CD4-positive, alpha-beta T cell treated with Interleukin-6 for 4 hours (primary cell): ENCODE results near the gene LRRC70.

Experiments
- DNase-seq: peaks from one replicate; pipeline ENCODE4 v3.0.0-alpha.2; 2020; ENCODE audit warnings: mixed read lengths

LRRC70 gene

DNA sequence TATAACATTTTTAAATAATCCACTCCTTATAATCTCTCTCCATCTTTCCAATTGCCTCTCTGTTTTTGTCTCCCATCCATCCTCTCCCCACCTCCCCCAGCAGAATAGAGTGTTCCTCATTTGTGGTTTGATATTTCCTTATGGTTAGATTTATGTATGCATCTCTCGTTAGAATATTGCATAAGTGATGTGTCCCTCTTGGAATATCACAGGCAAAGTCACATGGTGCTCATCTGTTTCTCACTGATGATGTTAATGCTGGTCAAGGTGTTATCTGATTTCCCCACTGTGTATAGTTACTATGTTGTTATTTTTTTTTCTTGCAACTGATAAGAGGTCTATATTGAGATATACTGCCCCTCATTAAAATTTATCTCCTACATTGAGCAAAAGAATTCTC lies 3.1 kb upstream of the LRRC70 start:
- no peak for DNase-seq

DNA sequence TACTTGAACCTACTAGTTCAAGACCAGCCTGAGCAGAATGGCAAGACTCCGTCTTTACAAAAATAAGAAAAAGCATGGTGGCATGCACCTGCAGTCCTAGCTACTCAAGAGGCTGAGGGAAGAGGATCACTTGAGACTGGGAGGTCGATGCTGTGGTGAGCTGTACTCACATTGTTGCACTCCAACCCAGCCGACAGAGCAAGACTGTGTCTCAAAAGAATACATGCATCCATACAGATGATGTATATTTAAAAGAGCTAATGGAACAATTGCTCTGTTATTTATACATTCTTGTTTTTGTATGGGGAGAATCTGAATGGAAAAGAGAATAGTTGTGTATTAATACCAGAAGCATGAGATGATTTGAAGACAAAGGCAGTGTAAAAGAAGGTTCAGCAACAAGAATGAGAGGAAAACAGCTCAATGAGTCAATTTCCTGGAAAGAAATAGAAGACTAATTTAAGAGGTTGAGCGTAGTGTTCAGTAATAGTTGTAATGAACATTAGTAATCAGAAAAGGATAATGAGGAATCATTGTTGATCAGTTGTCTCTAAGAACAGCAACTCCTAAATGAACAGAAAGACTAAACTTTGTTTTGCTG lies 1.9 kb upstream of the LRRC70 start:
- DNase-seq = no peak

DNA sequence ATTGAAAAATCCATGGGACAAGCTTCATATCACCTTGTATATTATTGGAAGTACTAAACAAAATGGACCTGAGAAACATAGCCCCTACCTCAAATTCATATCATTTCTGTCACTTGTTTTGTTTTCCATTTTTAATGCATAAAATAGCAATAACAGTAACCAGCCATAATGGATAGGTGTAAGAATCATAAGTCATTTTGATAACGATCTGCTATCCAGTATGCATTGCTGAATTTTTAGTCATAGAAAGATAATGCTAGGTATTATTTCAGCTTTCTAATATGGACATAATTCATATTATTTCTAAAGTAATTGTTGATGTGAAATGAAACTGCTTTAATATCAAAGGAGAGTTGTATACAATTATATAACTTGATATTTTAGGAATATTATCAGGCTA lies 1.1 kb upstream of the LRRC70 start:
- no peak for DNase-seq

DNA sequence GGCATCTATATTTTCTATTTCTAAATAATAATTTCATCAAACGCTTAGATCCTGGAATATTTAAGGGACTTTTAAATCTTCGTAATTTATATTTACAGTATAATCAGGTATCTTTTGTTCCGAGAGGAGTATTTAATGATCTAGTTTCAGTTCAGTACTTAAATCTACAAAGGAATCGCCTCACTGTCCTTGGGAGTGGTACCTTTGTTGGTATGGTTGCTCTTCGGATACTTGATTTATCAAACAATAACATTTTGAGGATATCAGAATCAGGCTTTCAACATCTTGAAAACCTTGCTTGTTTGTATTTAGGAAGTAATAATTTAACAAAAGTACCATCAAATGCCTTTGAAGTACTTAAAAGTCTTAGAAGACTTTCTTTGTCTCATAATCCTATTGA lies 1.1 kb downstream of the LRRC70 start:
- DNase-seq = no peak

DNA sequence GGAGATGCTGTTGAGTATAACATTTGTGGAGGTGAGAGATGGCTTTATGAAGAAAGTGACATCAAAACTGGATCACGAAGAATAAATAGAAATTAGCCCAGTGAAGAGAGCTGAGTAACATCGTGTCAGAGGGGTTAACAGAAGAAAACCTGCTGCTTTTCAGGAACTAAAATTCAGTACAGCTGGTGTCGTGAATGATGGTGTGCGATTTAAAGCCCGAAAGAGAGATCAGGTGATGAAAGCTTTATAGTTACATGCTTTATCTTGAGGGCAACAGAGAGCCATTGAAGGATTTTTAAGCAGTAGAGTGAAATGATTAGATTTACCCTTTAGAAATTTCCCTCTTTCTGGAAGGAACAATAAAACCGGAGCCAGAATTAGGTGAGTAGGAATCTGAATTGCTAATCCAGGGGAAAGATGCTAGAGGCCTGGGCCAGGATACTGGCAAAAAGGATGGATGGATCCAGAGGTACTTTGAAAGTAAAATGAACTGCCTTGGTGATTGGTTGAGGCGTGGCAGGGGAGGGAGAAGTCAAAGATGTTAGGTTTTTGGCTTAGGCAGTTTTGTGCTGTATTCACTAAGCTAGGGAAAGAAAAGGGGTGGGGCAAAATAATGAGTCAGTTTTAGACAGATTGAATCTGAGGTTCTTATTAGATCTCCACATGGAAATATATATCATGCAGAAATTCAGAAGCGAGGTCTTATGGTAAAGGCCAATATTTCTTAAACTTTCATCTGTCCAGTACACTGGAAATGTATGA lies 3.4 kb downstream of the LRRC70 start:
- no peak for DNase-seq

DNA sequence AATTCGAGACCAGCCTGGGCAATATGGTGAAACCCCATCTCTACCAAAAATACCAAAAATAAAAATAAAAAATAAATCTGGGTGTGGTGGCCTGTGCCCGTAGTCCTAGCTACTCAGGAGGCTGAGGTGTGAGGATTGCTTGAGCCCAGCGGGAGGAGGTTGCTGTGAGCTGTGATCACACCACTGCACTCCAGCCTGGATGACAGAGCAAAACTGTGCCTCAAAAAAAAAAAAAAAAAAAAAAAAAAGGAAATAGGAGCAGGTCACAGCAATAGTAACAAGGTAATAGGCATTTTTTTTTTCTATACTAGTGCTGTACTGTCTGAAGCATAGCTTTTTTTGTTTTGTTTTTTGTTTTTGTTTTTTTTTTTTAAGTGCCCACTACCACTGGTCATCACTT lies 5.8 kb downstream of the LRRC70 start:
- no peak for DNase-seq

DNA sequence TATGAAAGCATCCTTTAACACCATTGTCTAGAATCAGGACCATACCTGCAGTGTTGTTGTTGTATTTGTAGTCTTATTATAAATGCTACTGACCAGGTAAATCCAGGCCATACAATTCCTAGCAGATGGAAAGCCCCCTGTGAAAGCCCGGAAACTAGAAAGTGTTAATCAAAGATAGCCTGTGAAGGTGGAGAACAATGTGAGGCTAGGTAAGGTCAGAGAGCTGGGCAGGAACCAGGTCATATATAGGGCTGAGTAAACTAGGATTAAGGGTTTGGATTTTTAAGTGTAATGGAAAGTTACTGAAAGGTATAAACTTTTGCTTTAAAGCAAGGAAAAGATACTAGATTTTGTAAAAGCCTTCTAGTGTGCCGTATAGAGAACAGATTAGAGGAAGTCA lies 6.7 kb downstream of the LRRC70 start:
- DNase-seq = no peak

DNA sequence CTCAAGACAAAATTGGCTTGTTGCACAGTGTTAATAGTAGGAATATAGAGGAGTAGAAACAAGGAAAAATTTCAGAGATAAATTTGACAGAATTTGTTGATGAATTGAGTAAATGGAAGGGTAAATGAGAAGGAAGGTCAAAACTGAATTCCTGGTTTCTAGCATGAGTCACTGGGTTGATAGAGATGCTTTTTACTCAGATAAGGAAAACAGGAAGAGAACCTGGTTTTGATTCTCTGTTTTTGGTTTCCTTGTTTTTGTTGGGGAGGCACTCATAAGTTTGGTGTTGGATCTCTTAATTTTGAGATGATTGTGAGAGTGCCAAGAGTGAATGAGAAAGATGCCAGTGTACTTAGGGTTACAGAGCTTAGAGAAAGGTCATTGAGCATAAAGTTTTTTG lies 7.1 kb downstream of the LRRC70 start:
- no peak for DNase-seq

DNA sequence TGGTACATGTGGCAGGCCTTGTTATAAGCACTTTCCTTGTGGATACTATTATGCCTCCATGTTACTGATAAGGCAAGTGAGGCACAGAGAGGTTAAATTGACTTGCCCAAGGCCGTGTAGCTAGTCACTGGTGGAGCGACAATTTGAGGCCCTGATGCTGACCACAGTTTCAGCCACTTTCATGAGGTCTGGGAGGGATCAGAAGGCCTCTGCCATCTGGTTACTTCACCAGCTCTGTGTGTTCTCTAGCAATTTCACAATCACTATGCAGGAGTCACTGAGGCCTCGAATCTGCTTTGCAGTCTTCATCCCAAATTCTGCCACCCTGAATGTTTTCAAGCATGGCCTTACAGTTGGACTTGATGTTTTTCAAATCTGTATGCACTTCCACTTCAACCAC lies 9.1 kb downstream of the LRRC70 start:
- DNase-seq = no peak

DNA sequence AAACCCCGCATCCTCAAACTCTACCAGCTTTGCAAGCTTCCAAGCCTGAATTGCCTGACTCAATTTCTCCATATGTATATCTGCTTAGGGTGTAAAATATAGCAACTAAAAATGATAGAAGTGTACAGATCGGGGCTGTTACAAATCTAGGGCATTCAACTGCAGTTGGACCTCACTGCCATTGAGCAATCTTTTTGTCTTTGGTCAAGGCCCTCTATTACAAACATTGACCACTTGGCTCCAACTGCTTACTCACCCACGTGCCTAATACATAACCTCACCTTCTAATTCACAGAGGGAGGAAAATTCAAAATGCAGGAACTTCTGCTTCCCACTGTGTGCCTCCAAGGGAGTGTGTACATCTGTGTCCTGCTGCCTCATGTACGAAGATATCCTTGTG lies 10.0 kb downstream of the LRRC70 start:
- no peak for DNase-seq

DNA sequence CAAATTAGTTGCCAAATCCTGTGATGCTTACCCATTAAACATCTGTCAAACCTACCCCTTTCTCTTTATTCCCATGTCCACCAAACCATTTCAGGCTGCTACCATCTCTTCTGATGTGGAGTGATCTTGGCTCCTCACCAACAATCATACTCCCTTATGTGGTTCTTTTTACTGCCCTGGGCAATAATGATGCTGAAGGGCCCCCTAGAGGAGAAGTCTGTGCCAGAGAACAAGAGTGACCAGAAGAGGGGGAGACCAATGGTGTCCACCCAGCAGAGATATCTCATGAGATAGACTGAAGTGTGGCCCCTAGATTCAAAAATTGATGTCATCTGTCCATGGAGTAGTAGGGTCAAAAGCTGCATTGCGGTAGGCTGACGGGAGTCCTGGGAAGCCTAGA lies 10.9 kb downstream of the LRRC70 start:
- DNase-seq = no peak

DNA sequence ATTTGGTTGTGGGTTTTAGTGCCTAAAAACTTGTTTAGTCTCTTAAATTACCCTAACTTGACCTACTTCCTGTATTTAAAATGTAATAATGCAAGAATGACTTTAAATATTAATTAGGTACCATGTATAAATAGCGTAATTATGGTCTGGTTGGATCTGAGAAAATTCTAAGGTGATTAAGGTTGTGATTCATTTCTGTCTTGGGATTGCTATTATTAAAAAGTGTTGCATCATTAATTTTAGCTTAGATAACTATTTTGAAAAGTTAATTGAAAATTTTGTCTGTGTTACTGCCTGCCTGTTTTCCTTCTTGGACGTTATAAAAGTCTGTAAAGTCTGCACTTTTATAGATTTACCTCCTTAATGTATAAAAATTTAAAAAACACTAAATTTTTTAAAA lies 11.8 kb downstream of the LRRC70 start:
- no peak for DNase-seq

DNA sequence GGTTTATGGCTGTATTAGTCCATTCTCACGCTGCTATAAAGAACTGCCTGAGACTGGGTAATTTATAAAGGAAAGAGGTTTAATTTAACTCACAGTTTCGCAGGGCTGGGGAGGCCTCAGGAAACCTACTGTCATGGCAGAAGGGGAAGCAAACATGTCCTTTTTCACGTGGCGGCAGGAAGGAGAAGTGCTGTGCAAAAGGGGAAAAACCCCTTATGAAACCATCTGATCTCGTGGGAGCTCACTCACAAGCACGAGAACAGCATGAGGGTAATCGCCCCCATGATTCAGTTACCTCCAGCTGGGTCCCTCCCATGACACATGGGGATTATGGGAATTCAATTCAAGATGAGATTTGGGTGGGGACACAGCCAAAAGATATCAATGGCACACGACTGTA lies 13.9 kb downstream of the LRRC70 start:
- DNase-seq = no peak

DNA sequence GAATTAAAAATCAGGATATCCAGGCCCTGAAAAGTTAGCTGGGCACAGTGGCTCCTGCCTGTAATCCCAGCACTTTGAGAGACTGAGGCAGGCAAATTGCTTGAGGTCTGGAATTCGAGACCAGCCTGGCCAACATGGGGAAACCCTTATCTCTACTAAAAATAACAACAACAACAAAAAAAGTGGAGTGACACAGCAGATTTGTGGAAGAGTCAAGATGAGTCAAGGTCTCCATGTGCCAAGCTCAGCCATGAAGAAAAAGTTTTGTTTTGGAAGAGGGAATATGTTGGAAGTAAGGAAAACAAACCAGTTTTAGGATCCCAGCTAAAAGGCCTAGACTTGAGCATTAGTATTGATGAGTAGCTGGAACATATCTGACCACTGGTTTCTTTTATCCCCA lies 14.7 kb downstream of the LRRC70 start:
- no peak for DNase-seq

DNA sequence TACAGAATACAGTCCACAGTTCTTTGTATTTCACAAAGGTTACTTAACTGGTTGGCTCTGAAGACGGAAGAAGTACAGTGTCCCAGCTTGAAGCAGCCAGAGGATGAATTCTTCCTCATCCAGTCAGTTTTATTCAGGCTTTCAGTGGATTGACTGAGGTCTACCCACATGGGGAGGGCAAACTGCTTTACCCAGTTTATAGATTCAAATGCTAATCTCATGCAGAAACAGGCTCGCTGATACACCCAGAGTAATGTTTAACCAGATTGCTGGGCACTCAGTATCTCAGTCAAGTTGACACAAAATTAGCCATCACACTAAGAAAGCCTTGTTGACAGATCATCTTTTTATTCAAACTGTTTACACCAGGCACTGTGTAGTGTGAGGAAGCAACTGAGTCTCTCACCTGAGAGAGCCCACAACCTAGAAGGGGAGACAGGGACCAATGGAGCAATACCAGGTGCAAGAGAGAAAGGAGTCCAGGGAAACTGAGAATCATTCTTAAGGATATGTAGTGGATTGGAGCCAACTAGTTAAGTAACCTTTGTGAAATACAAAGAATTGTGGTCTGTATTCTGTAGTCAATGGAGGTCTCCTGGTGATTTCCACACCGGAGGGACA lies 15.9 kb downstream of the LRRC70 start:
- no peak for DNase-seq

DNA sequence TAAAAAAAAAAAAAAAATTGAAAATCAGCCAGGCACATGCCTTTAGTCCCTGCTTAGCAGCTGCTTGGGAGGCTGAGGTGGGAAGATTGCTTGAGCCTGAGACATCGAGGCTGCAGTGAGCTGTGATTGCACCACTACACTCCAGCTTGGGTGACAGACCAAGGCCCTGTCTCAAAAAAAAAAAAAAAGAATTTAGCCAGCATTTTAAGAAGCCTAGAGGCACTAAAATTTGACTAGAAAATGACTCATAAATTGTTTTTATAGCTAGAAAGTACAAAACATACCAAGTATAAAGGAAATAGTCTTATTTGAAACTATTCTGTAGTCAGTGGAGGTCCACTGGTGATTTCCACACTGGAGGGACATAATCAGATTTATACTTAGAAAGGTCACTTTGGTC lies 17.5 kb downstream of the LRRC70 start:
- DNase-seq = no peak

DNA sequence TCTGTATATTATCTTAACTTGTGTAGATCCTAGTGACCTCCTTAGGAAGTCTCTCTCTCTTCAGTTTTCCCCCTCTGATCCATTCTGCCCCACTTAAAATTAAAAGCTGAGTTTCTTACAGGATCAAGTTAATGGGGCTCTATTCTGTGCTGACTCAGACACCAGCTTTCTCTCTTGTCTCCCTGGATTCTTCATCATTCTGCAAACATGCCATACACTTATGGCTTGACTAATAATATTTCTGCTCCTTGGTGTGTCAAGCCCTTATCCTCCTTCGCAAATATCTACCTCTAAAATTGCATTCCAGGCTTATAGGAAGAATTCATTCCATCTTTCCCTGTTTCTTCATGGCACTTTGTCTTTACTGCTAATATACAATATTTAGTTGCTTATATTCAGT lies 18.1 kb downstream of the LRRC70 start:
- no peak for DNase-seq

DNA sequence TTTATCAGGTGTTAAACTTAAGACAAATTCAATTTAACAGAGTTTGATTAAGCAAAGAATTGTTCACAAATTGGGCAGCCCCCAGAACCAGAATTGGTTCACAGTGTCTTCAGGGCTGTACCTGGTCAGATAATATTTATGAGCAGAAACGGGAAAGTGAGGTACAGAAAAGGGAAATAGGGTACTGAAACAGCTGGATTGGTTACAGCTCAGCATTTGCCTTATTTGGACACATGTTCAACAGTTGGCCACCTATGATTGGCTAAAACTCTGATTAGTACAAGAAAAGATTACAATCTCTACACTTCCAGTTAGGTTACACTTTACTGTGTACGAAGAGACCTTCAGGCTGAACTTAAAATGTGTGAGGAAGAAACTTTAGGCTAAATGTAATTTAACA lies 18.7 kb downstream of the LRRC70 start:
- DNase-seq = no peak

DNA sequence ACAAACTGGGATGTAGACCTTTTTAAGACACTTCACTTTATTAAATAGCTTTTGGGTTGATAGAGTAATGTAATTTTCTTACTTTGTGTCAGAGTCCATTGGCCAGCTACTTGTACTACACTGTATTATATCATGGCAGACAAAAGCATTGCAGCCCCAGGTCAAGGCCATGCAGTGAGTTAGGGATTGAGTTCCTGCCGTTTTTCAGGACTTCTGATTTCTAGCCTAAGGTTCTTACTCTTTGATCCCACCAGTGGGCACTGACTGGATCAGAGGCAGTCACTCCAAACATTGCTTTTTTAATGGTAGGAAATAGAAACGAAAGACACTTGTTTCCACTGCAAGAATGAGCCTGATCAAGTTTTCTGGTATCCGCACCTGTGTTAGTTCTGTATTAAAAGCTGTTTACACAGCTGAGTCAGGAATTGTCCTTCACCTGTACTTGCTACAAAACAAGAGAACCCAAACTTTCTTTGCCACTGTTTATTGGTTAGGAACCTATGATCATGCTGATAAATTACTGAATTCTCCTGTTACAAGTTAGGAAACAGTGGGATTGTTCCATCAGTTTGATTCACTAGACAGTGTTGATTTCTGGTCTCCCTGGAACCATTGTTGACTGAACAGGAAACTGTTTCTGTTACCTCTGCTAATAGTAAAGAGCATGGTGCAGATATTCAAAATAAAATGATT lies 22.1 kb downstream of the LRRC70 start:
- no peak for DNase-seq

DNA sequence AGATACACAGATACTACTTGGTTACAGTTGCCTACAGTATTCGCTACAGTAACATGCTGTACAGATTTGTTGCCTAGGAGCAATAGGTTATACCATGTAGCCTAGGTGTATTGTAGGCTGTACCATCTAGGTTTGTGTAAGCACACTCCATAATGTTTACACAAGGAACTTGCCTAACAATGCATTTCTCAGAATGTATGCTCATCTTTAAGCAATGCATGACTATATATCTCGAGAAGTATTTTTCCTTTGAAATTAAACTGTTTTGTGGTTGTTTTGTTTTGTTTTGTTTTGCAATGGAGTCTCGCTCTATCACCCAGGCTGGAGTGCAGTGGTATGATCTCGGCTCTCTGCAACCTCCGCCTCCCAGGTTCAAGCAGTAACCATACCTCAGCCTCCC lies 25.3 kb downstream of the LRRC70 start:
- no peak for DNase-seq

DNA sequence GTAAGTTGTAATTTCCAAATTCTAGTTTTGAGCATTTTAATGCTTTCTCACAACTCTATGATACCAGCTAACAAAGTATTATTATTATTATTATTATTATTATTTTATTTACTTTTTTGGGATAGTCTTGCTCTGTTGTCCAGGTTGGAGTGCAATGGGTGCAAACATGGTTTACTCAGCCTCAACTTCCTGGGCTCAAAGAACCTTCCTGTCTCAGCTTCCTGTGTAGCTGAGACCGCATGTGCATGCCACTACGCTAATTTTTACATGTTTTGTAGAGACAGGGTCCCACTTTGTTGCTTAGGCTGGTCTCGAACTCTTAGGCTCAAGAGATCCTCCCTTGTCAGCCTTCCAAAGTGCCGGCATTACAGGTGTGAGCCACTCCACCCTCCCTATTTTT lies 27.0 kb downstream of the LRRC70 start:
- DNase-seq = no peak

DNA sequence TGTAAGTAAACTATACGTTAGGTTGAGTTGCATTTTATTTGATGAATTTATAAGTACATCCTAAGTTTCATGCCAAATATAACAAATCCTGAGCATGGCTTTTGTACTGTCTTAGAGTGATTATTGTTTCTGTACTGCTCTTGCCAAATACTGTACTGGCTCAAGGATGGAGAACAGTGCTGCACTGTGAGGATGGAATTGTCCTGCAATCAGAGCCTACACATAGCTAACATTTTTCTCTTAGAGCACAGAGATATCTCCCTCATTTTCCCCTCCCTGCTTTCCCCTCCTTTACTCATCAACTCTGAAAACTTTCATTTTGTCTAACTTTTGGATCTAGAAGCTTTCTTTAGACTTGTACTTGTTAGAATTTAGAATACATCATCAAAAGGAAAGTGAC lies 28.3 kb downstream of the LRRC70 start:
- DNase-seq = no peak

DNA sequence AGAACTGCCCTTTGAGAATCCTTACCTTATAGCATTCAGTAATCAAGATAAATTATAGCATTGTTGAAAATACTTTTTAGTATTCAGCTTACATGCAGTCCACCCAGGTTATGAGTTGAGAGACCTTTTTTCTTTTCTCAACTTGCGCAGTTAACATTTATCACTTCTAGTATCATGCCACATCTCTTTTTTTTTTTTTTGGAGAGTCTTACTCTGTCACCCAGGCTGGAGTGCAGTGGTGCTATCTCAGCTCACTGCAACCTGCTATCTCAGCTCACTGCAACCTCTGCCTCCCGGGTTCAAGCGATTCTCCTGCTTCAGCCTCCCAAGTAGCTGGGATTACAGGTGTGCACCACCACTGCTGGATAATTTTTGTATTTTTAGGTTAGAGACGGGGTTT lies 29.0 kb downstream of the LRRC70 start:
- DNase-seq = no peak
